Adipocyte (in vitro differentiated cells): ENCODE measurements around the gene MUSK.

Experiments used
- DNase-seq: peaks from one replicate; pipeline ENCODE4 v3.0.0-alpha.2; 2015; ENCODE audit warnings: low read depth
- H3K27me3 ChIP-seq: replicated peaks from 2 replicates; pipeline ENCODE4 v1.7.0; 2013; ENCODE audit warnings: mild to moderate bottlenecking, low read length, moderate library complexity; ENCODE audit not compliant: control insufficient read depth, insufficient read depth
- H3K36me3 ChIP-seq: 2 replicates; pipeline ENCODE4 v1.7.0; 2013; ENCODE audit warnings: low read length, mild to moderate bottlenecking, moderate library complexity; ENCODE audit not compliant: control insufficient read depth, insufficient read depth, severe bottlenecking
- H3K4me1 ChIP-seq: 2 replicates; pipeline ENCODE4 v1.7.0; 2013; ENCODE audit warnings: mild to moderate bottlenecking, low read length, moderate library complexity; ENCODE audit not compliant: control insufficient read depth, insufficient read depth
- H3K4me3 ChIP-seq: 2 replicates; pipeline ENCODE4 v1.7.0; 2013; ENCODE audit warnings: mild to moderate bottlenecking, low read length, moderate library complexity
- H3K9ac ChIP-seq: 2 replicates; pipeline ENCODE4 v1.7.0; 2013; ENCODE audit warnings: mild to moderate bottlenecking, low read length, moderate library complexity
- H3K9me3 ChIP-seq: 2 replicates; pipeline ENCODE4 v1.7.0; 2013; ENCODE audit warnings: mild to moderate bottlenecking, low read length, moderate library complexity; ENCODE audit not compliant: control insufficient read depth

MUSK gene

DNA sequence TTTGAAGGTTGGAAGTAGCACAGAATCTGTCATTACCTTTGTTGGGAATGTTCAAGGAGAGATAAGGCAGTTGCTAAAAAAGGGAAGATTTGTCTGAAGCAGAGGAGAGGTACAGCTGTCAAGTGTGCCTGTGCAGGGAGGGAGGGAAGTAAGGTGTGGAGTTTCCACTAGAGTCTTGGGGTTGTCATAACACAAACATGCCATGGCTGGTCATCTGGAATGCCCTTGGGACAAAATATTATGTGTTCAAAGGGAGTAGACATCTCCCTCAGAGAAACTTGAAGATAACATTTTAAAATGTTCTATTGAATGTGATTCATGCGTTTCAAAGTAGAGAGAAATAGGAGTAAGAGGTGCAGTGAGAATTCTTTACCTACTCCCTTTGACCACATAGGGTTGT lies 95.0 kb downstream of the MUSK start:
- Histone ChIP-seq H3K4me3 (no peak overlapping the region), H3K36me3 (no peaks in the 10 kb centered on the region), H3K4me1 (peaks cover 25% of the 10 kb centered on the region), H3K9ac (no peak overlapping the region), H3K9me3 (peaks cover 7% of the 10 kb centered on the region), H3K27me3 (no peaks in the 10 kb centered on the region)
- DNase-seq = no peak

DNA sequence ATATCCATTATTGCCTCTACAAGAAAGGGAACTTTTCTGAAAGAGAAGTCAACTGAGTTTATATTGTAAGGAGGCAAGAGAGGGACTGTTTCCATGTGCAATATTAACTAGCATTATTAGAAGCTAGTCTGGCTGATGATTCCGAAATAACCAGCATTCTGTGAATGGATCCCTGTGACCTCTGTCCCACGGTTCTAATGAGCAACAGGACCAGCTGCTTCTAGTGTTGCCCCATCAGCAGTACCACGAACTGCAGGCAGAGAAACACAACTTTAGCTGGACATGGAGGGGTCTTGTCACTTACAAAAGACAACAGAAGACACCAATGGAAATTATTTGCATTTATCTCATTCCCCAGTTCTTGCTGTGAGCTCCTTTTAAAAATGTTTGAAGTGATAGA lies 95.4 kb downstream of the MUSK start:
- H3K4me1 ChIP-seq = peaks cover 30% of the 10 kb centered on the region
- H3K36me3 ChIP-seq = no peaks in the 10 kb centered on the region
- H3K4me3 ChIP-seq = no peak overlapping the region

DNA sequence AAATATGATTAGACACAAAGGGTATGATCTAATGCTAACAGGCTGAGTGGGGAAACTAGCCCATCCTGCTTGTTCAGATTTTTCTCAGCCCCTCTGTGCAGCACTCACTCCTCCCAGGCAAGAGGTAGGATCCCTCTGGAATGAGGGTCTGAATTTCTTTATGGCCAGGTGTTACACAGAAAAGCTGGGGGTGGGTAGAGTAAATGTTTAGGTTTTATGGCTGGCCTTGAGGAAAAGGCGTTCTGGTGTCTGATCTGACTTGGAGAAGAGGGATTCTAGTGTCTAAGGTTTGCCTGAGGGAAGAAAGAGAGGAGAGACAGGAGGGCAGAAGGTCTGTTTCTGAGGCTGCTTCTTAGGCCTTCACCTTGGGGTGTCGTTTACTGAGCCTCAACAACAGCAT lies 97.3 kb downstream of the MUSK start:
- Histone ChIP-seq H3K36me3 (no peaks in the 10 kb centered on the region), H3K27me3 (no peaks in the 10 kb centered on the region), H3K9ac (no peak overlapping the region), H3K9me3 (no peaks in the 10 kb centered on the region), H3K4me3 (no peak overlapping the region), H3K4me1 (peaks cover 40% of the 10 kb centered on the region)
- DNase-seq = no peak

More for the DNA sequence above, 95.4 kb downstream of the MUSK start:
- Histone ChIP-seq H3K27me3 (no peaks in the 10 kb centered on the region), H3K9me3 (peaks cover 2% of the 10 kb centered on the region), H3K9ac (no peak overlapping the region)
- no peak for DNase-seq

DNA sequence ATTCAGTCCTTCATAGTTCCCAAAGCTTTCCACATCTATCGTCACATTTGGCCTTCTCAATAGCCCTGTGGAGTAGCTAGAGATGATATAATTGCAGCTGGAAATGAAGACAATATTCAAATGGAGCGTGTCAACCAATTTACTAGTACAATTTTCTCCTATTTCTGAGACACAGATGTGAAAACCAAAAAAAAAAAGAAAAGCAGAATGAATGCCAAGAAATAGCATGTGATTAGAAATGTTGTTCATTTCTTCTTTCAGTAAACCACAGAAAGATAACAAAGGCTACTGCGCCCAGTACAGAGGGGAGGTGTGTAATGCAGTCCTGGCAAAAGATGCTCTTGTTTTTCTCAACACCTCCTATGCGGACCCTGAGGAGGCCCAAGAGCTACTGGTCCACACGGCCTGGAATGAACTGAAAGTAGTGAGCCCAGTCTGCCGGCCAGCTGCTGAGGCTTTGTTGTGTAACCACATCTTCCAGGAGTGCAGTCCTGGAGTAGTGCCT lies 99.0 kb downstream of the MUSK start:
- H3K9me3 ChIP-seq = no peaks in the 10 kb centered on the region
- no peaks in the 10 kb centered on the region for H3K36me3 ChIP-seq
- H3K4me1 ChIP-seq = peaks cover 40% of the 10 kb centered on the region
- H3K4me3 ChIP-seq = peak overlapping the region; percentile 69
- DNase-seq = peak; percentile 70
- H3K27me3 ChIP-seq = no peaks in the 10 kb centered on the region
- H3K9ac ChIP-seq = peak overlapping the region; percentile 58

DNA sequence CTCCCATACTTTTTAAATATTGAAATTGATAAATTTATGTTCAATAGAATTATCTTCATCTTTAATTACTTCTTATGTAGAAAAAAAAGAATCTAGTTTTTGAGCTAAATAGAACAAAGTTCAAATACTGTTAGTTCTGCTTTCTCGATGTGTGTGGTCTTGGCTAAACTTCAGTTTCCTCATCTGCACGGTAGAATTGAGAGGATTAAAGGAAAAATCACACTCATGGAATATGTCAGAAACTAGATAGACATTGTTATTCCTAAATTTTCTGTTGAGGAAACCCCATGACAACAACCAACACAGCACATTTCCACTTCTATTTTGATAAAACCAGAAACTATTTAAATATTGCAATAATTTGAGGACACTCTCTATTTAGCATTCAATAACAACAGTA lies 100.3 kb downstream of the MUSK start:
- DNase-seq = no peak
- Histone ChIP-seq H3K27me3 (no peaks in the 10 kb centered on the region), H3K9ac (peak overlapping the region; percentile 46)

DNA sequence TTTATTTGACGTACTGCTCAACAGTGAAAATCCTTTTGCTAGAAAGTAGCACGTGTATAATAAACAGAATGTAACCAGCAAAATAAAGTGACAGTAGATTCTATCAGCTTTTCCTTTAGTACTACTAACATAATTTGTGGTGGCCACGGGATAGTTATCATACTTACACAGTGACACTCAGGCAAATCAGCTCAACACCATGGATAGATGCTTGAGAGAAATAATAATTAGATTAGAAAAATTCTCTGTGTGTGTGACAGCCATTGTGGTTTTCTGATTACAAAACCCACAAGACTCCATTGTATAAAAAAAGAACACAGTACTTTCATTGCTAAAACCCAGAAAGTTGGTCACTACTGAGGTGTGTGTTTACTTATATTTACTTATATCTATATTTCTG lies 101.1 kb downstream of the MUSK start:
- H3K4me3 ChIP-seq = no peak overlapping the region
- H3K27me3 ChIP-seq = no peaks in the 10 kb centered on the region
- no peaks in the 10 kb centered on the region for H3K36me3 ChIP-seq
- H3K9ac ChIP-seq = peak overlapping the region; percentile 46
- peaks cover 32% of the 10 kb centered on the region for H3K4me1 ChIP-seq
- DNase-seq = peak; percentile 26
- H3K9me3 ChIP-seq = no peaks in the 10 kb centered on the region

More for the DNA sequence above, 100.3 kb downstream of the MUSK start:
- peaks cover 36% of the 10 kb centered on the region for H3K4me1 ChIP-seq
- H3K36me3 ChIP-seq = no peaks in the 10 kb centered on the region
- H3K9me3 ChIP-seq = no peaks in the 10 kb centered on the region
- H3K4me3 ChIP-seq = peak overlapping the region; percentile 17

DNA sequence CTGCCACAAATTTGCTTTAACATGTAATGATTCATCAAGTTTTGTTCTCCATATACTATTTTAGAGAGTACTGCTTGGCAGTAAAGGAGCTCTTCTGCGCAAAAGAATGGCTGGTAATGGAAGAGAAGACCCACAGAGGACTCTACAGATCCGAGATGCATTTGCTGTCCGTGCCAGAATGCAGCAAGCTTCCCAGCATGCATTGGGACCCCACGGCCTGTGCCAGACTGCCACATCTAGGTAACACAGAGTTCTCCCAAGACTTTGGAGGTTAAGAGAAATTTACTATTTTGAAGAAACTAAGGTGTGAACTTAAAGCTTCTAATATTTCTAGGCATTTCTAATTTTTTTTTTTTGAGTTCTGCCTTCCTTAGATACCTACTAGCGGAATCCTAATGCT lies 107.1 kb downstream of the MUSK start:
- no peak for DNase-seq

DNA sequence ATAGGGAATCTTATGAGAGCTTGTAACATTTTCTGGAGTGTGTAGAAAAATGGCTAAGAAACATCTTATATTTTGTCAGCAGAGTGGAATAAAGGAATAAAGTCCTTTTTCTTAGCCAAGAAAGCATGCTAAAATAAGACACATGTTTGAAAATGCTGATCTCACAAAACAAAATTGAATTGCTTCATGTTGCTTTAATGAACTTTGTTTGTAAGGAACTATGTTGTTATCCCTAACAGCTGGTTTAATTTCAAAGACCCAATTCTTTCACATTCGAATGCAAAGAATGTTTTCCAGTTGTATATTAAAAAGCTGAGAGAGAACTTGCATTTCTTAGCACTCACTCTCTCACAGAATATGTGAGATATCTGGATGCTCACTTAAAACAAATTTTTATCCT lies 107.6 kb downstream of the MUSK start:
- no peak overlapping the region for H3K4me3 ChIP-seq
- peak overlapping the region; percentile 21 for H3K9ac ChIP-seq
- DNase-seq = peak; percentile 58
- H3K4me1 ChIP-seq = peaks cover 28% of the 10 kb centered on the region
- no peaks in the 10 kb centered on the region for H3K36me3 ChIP-seq
- no peaks in the 10 kb centered on the region for H3K9me3 ChIP-seq
- H3K27me3 ChIP-seq = no peaks in the 10 kb centered on the region

More for the DNA sequence above, 107.1 kb downstream of the MUSK start:
- Histone ChIP-seq H3K4me1 (peaks cover 28% of the 10 kb centered on the region), H3K4me3 (no peak overlapping the region), H3K27me3 (no peaks in the 10 kb centered on the region), H3K9me3 (no peaks in the 10 kb centered on the region), H3K9ac (peak overlapping the region; percentile 21), H3K36me3 (no peaks in the 10 kb centered on the region)

DNA sequence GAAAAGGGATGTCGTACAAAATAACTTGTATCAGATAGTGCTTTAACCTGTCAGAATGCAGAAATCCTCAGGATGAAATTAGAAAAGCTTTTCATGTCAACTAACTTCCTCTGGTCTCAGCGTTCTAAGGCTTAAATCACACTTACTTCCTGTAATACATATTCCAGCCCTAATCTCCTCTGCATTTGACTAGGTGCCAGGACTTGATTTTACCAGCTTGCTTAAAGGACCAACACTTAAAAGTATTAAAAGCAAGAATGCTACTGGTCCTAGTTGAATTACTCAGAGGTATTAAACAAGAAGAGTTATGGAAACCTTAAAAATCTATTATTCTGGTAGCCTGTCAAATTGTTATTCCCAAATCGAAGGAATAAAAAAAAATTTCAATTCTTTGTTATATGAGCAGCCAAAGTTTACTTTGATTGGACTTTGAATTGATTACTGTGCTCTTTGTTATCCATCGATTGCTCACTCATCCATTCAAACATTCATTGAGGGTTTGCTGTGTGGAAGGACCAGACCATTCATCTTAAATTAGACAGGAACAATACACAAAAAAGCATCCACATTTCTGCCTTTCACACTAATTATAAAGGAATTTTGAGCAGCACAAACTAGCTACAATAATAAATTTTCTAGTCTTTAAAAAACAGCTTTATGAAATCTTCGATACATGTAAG lies 108.7 kb downstream of the MUSK start:
- DNase-seq = peak; percentile 37
- Histone ChIP-seq H3K9me3 (no peaks in the 10 kb centered on the region), H3K36me3 (no peaks in the 10 kb centered on the region), H3K4me3 (peak overlapping the region; percentile 50), H3K27me3 (no peaks in the 10 kb centered on the region), H3K4me1 (peaks cover 28% of the 10 kb centered on the region), H3K9ac (peak overlapping the region; percentile 27)

DNA sequence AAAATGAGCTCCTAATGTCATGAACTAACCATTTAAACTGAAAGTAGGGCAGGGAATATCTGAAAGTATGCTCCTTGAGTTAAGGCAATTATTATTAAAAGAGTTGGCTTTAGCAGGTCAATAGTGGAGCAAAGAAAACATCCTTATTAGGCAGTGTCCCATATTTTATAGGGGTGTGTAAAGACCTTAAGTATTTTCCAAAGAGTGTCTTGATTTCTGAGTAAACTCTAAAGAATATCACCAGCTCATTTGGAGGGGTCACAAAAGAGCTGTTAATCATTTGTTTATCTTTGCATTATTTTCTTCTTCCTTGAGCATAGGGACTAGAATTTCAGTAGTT lies 109.3 kb downstream of the MUSK start:
- no peaks in the 10 kb centered on the region for H3K27me3 ChIP-seq
- no peaks in the 10 kb centered on the region for H3K9me3 ChIP-seq
- no peak for DNase-seq
- H3K4me1 ChIP-seq = peaks cover 28% of the 10 kb centered on the region
- no peaks in the 10 kb centered on the region for H3K36me3 ChIP-seq
- H3K4me3 ChIP-seq = peak overlapping the region; percentile 50
- peak overlapping the region; percentile 27 for H3K9ac ChIP-seq

DNA sequence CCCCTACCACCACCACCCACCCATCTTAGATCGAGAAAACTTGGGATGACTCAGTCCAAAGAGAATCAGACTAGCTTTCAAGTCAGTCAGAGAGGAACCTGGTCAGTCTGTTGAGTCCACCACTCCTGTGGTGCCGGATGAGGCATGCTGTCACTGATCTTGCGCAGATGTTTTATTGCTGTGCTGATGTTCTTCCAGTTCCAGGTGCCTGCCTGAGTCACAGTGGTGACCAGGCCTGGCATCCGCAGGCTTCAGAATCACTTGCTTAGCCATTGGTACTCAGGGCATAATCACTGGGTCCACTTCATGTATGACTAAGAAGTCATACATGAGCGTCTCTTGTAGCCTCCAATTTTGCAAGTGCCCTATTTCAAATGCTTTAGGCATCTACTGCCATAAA lies 114.1 kb downstream of the MUSK start:
- no peaks in the 10 kb centered on the region for H3K36me3 ChIP-seq
- H3K4me1 ChIP-seq = peaks cover 12% of the 10 kb centered on the region
- H3K4me3 ChIP-seq = no peak overlapping the region
- H3K27me3 ChIP-seq = no peaks in the 10 kb centered on the region
- H3K9ac ChIP-seq = no peak overlapping the region
- no peak for DNase-seq
- H3K9me3 ChIP-seq = no peaks in the 10 kb centered on the region

DNA sequence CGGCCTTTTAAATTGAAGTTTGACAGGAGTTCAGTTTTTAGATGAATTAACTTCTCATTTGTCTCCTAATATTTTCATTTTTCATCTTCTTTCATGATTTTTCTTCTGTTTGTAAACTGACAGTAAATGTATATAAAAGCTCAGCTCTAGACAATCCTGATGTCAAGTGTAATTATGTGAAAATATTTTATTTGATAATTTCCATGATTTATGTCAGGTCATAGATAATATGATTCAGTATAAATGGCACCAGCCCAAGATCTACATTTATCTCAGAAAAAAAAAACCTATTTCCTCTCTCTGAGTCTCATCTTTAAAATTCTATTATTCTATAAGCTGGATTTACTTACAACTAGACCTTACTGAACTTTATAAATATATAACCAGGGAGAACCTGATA lies 115.7 kb downstream of the MUSK start:
- Histone ChIP-seq H3K4me3 (no peak overlapping the region), H3K9me3 (no peaks in the 10 kb centered on the region), H3K27me3 (no peaks in the 10 kb centered on the region), H3K4me1 (peaks cover 9% of the 10 kb centered on the region), H3K9ac (no peak overlapping the region), H3K36me3 (no peaks in the 10 kb centered on the region)
- DNase-seq = no peak
